Mucosa of descending colon (tissue), 3 donors: Measurements from ENCODE around the gene RNU11. TPM values are rescaled to one million over a fixed set of nuclear protein-coding genes. Genes with fewer than 3 reads are reported as not detected.

Experiments used
- ATAC-seq: fragments of 200-7000 bp; cut with Tn5 transposase; one replicate; pipeline ENCODE4 v1.9.1; 2020; ENCODE audit warnings: mild to moderate bottlenecking, moderate library complexity
- DNase-seq, 3 donors: peaks; one replicate each; pipeline ENCODE4 v3.0.0-alpha.2; 2020
- H3K36me3 ChIP-seq: fragments of 200-600 bp; one replicate; pipeline ENCODE4 v1.8.0; 2021; ENCODE audit warnings: low read depth, mild to moderate bottlenecking
- H3K4me1 ChIP-seq: fragments of 200-600 bp; one replicate; pipeline ENCODE4 v1.8.0; 2021; ENCODE audit warnings: low read depth, mild to moderate bottlenecking
- H3K4me3 ChIP-seq: fragments of 200-600 bp; one replicate; pipeline ENCODE4 v1.8.0; 2021; ENCODE audit warnings: mild to moderate bottlenecking
- H3K9me3 ChIP-seq: fragments of 200-600 bp; one replicate; pipeline ENCODE4 v1.8.0; 2021; ENCODE audit warnings: mild to moderate bottlenecking
- intact Hi-C, 2 donors: fragments of 100-400 bp; cut with DNase I in 1 of 2; cut with micrococcal nuclease in 1 of 2; formaldehyde crosslinking; loops; one replicate each; pipeline versions ENCODE4 v1.11.0 to v1.11.1; 2022; cut with DNase I, micrococcal nuclease
- total RNA-seq, 3 donors: library from RNA; stranded (reverse); fragmentation: NEBNext Ultra II Directional in 2 of 3; extraction: Animal tissue kit (Norgen Biotek cat#: 25700) in 2 of 3; gene quantifications; one replicate each; pipeline versions ENCODE4 v1.2.1 to v1.2.4, GENCODE V29; 2021 to 2023
- TF ChIP-seq, protein P1 (sequence below): fragments of 200-600 bp; IDR thresholded peaks from one replicate; pipeline ENCODE4 v1.8.0; 2022; ENCODE audit warnings: antibody characterized with exemption, mild to moderate bottlenecking
- donor health status: DM: no; HTN: no; CAD: no; lungs with moderate emphysema.
- donor health status: DM: no; HTN: no; CAD: no.
- donor health status: DM: no; HTN: yes; CAD: no.

RNU11 gene
- total RNA-seq, 3 donors from 2014 or later: not detected

DNA sequence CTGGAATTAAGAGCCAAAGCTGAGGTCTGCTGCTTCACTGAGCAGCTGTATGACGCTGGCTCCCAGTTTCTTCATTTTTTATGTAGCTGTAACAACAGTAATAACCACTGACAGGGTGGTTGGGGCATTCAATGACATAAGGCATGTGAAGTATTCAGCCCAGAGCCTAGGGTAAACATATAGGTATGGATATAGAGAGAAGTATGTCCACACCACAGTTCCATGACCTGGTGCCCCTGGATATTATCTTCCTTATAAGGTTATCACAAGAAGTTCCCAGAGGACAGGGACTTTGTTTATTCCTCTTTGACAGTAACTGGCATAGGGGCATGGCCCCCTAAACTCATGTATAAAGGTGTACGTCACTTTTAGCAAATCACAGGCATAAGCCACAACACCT, 41.6 kb upstream of the RNU11 start:
- no peaks in the 10 kb centered on the region for H3K9me3 ChIP-seq
- no peak for ATAC-seq
- intact Hi-C loops: loop anchor here (10.0 kb wide), 2 partner anchors 82 to 92 kb away; no protein-coding TSS in a partner anchor
- no peaks in the 10 kb centered on the region for H3K4me1 ChIP-seq
- DNase-seq: no peak
- TF ChIP-seq, protein P1, sequence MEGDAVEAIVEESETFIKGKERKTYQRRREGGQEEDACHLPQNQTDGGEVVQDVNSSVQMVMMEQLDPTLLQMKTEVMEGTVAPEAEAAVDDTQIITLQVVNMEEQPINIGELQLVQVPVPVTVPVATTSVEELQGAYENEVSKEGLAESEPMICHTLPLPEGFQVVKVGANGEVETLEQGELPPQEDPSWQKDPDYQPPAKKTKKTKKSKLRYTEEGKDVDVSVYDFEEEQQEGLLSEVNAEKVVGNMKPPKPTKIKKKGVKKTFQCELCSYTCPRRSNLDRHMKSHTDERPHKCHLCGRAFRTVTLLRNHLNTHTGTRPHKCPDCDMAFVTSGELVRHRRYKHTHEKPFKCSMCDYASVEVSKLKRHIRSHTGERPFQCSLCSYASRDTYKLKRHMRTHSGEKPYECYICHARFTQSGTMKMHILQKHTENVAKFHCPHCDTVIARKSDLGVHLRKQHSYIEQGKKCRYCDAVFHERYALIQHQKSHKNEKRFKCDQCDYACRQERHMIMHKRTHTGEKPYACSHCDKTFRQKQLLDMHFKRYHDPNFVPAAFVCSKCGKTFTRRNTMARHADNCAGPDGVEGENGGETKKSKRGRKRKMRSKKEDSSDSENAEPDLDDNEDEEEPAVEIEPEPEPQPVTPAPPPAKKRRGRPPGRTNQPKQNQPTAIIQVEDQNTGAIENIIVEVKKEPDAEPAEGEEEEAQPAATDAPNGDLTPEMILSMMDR: no peak
- no peak overlapping the region for H3K4me3 ChIP-seq
- no peaks in the 10 kb centered on the region for H3K36me3 ChIP-seq

DNA sequence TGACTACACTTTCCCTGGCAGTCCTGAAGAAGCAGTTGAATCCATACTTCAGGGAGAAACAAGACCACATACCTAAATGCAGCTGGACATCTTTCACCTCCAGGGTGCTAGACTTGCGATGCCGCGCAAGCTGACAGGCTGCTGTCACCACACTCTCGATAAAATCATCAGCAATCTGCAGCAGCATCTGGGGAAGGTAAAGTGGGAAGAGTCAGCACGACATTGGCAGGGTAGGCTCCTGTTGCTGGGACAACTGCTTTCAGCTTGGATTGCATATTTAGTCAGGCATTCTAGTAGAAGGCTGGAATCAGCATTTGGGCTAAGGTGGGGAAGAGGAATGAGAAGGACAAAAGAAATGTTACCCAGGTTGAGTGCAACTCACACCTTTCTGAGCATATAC, 35.2 kb upstream of the RNU11 start:
- H3K9me3 ChIP-seq: no peaks in the 10 kb centered on the region
- H3K36me3 ChIP-seq: no peaks in the 10 kb centered on the region
- H3K4me1 ChIP-seq: no peaks in the 10 kb centered on the region
- DNase-seq (no peak), ATAC-seq (no peak)
- H3K4me3 ChIP-seq: no peak overlapping the region
- TF ChIP-seq, protein P1: no peak
- intact Hi-C loops: loop anchor here in 1 of 2 donors (10.0 kb wide), 1 partner anchor 618 kb away; no protein-coding TSS in a partner anchor

DNA sequence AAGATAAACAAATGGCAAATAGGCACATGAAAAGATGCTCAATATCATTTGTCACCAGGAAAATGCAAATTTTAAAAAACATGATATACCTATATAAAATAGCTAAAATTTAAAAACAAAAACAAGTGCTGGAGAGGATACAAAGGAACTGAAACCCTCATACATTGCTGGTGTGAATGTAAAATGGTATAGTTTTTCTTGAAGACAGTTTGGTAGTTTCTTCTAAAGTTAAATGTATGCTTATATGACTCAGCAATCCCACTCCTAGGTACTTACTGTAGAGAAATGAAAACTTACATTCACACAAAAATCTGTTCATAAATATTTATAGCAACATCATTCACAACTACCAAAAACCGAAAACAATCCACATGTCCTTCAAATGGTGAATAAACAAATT, 16.7 kb upstream of the RNU11 start:
- no peaks in the 10 kb centered on the region for H3K4me1 ChIP-seq
- TF ChIP-seq, protein P1: no peak
- no peak overlapping the region for H3K4me3 ChIP-seq
- intact Hi-C loops: no loop called here
- ATAC-seq (no peak), DNase-seq (no peak)
- H3K36me3 ChIP-seq: no peaks in the 10 kb centered on the region
- H3K9me3 ChIP-seq: no peaks in the 10 kb centered on the region

DNA sequence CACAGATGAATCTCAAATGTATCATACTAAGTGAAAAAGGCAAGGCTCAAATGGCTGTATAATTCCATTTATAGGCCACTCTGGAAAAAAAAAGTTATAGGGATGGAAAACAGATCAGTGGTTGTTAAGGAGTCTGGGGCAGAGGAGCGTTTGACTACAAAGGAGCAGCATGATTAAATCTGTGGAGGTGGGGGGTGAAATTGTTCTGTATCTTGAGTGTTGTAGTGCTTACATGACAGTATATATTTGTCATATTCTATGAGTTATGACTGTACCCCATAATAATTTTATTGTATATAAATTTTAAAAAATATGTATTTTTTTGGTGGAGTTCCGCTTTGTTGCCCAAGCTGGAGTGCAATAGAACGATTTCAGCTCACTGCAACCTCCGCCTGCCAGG, 15.8 kb upstream of the RNU11 start:
- H3K9me3 ChIP-seq: no peaks in the 10 kb centered on the region
- H3K4me1 ChIP-seq: no peaks in the 10 kb centered on the region
- intact Hi-C loops: no loop called here
- DNase-seq (no peak), ATAC-seq (no peak)
- H3K4me3 ChIP-seq: no peak overlapping the region
- TF ChIP-seq, protein P1: no peak
- no peaks in the 10 kb centered on the region for H3K36me3 ChIP-seq

DNA sequence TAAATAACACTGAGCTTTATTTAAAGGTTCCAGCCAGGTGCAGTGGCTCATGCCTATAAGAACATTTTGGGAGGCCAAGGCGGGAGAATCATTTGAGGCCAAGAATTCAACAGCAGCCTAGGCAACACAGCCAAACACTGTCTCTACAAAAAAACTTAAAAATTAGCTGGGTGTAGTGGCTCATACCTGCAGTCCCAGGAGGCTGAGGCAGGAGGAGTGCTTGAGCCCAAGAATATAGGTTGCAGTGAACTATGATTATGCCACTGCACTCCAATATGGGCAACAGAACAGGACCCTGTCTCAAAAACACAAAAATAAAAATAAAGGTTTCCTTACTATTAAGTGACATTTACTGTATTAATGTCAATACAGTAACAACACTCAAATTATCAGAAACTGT, 7.6 kb upstream of the RNU11 start:
- intact Hi-C loops: no loop called here

More for the DNA sequence above, 7.6 kb upstream of the RNU11 start:
- ATAC-seq: no peak
- DNase-seq: no peak
- Histone ChIP-seq H3K36me3 (no peaks in the 10 kb centered on the region), H3K4me1 (peaks cover 25% of the 10 kb centered on the region), H3K4me3 (no peak overlapping the region), H3K9me3 (no peaks in the 10 kb centered on the region)
- TF ChIP-seq, protein P1: no peak
